ENCODE measurements around the gene SYNGR3.
A peak's percentile ranks its signal among the peaks of the same experiment; 100 is the strongest.

The SYNGR3 gene

GRCh38 chr16:1978476-1979120, 11.2 kb upstream of the SYNGR3 start:
- no peak for DNase-seq

GRCh38 chr16:1979271-1980029, 10.3 kb upstream of the SYNGR3 start:
- DNase-seq = no peak

GRCh38 chr16:1980030-1980769, 9.6 kb upstream of the SYNGR3 start:
- DNase-seq = peak; percentile 38

GRCh38 chr16:1980770-1981087, 9.0 kb upstream of the SYNGR3 start:
- DNase-seq = no peak

- peak; percentile 27 for DNase-seq
Observed at GRCh38 chr16:1981398-1981836, 8.4 kb upstream of the SYNGR3 start, which contains the start of gene NOXO1. Gene NOXO1, minus strand, starts transcription at chr16:1981469. Its CDS starts 290 bp downstream, at chr16:1981179.

GRCh38 chr16:1982013-1982433, 7.7 kb upstream of the SYNGR3 start:
- no peak for DNase-seq

GRCh38 chr16:1982991-1983543, 6.7 kb upstream of the SYNGR3 start:
- no peak for DNase-seq

- DNase-seq = peak; percentile 89
Observed at GRCh38 chr16:1983544-1984346, 6.0 kb upstream of the SYNGR3 start, which contains the start of gene GFER. Gene GFER, plus strand, starts transcription at chr16:1984193. Its CDS starts 26 bp downstream, at chr16:1984219.

GRCh38 chr16:1984347-1985225, 5.2 kb upstream of the SYNGR3 start:
- DNase-seq = peak; percentile 49

- no peak for DNase-seq
Observed at GRCh38 chr16:1985466-1986150, 4.2 kb upstream of the SYNGR3 start.

GRCh38 chr16:1987198-1987597, 2.6 kb upstream of the SYNGR3 start:
- no peak for DNase-seq

- DNase-seq = no peak
Observed at GRCh38 chr16:1990101-1990350, 256 bp downstream of the SYNGR3 start.

GRCh38 chr16:1990351-1991134, 773 bp downstream of the SYNGR3 start:
- no peak for DNase-seq

- DNase-seq = peak; percentile 29
Observed at GRCh38 chr16:1991135-1991551, 1.4 kb downstream of the SYNGR3 start.

GRCh38 chr16:1991588-1991947, 1.8 kb downstream of the SYNGR3 start:
- DNase-seq = no peak

GRCh38 chr16:1991948-1992703, 2.4 kb downstream of the SYNGR3 start:
- DNase-seq = peak; percentile 96

- DNase-seq = no peak
Observed at GRCh38 chr16:1992704-1993317, 3.0 kb downstream of the SYNGR3 start.

GRCh38 chr16:1993731-1994131, 4.0 kb downstream of the SYNGR3 start:
- no peak for DNase-seq
